K562 (cell line): ENCODE measurements around the gene CNTD1. TPM values are rescaled to one million over a fixed set of nuclear protein-coding genes. Genes with fewer than 3 reads are reported as not detected.

Experiments
- CBX3 ChIP-seq, 2 experiments: IDR thresholded peaks; 1 replicate in 1 of 2; 2 replicates in 1 of 2; pipeline ENCODE4 v1.6.1; 2012; ENCODE audit warnings: inconsistent platforms in 2 of 2, low read length in 2 of 2, borderline replicate concordance in 1 of 2, control low read depth in 1 of 2
- CHAMP1 ChIP-seq: fragments of 450-650 bp; IDR thresholded peaks from 2 replicates; pipeline ENCODE4 v1.6.1; 2016; ENCODE audit warnings: mild to moderate bottlenecking
- ELF2 ChIP-seq: fragments of 250-450 bp; sonication (Bioruptor Pico); IDR thresholded peaks from 2 replicates; pipeline ENCODE4 v1.5.0; 2021; ENCODE audit warnings: mild to moderate bottlenecking
- FOXK2 ChIP-seq, 2 experiments: fragments of 450-650 bp; IDR thresholded peaks in 1 of 2; conservative IDR thresholded peaks in 1 of 2; 2 replicates each; pipeline ENCODE4 v1.6.1; 2016; ENCODE audit warnings: low read depth in 2 of 2, mild to moderate bottlenecking in 1 of 2
- NBN ChIP-seq: fragments of 450-650 bp; IDR thresholded peaks from 2 replicates; pipeline ENCODE4 v1.6.1; 2016; ENCODE audit warnings: low read depth, mild to moderate bottlenecking
- PBX2 ChIP-seq, 2 experiments: IDR thresholded peaks in 1 of 2; conservative IDR thresholded peaks in 1 of 2; 2 replicates each; pipeline ENCODE4 v1.6.1; 2016; ENCODE audit warnings: low read depth in 2 of 2, mild to moderate bottlenecking in 1 of 2, missing compliant biosample characterization in 1 of 2, missing genetic modification characterization in 1 of 2, moderate library complexity in 1 of 2
- RB1 ChIP-seq: fragments of 450-650 bp; IDR thresholded peaks from 2 replicates; pipeline ENCODE4 v1.6.1; 2017; ENCODE audit warnings: low read depth, mild to moderate bottlenecking
- TEAD4 ChIP-seq, 2 experiments: sonication (generic) in 1 of 2; formaldehyde crosslinking in 1 of 2; IDR thresholded peaks; 2 replicates each; pipeline versions ENCODE4 v1.6.1 to v1.8.0; 2012 to 2022; ENCODE audit warnings: borderline replicate concordance in 1 of 2, inconsistent platforms in 1 of 2, low read length in 1 of 2, mild to moderate bottlenecking in 1 of 2, missing genetic modification reagents in 1 of 2
- ZFX ChIP-seq: sonication (generic); formaldehyde crosslinking; IDR thresholded peaks from 2 replicates; pipeline ENCODE4 v1.8.0; 2022; ENCODE audit warnings: mild to moderate bottlenecking, missing genetic modification reagents, moderate library complexity
- ZNF175 ChIP-seq: fragments of 200-800 bp; sonication (Bioruptor generic); IDR thresholded peaks from 2 replicates; pipeline ENCODE4 v1.6.1; 2016; ENCODE audit warnings: low read depth, mild to moderate bottlenecking, missing genetic modification characterization, missing compliant biosample characterization
- ZNF184 ChIP-seq: sonication (generic); formaldehyde crosslinking; IDR thresholded peaks from 2 replicates; pipeline ENCODE4 v1.5.0; 2020; ENCODE audit warnings: missing genetic modification reagents
- ZNF24 ChIP-seq: fragments of 450-650 bp; IDR thresholded peaks from 2 replicates; pipeline ENCODE4 v1.6.1; 2016
- polyA plus RNA-seq, 8 experiments: library from polyadenylated mRNA; depleted of rRNA in 4 of 8; stranded (reverse) in 5 of 8; unstranded in 3 of 8; fragments of >200 nt; fragmentation: Nextera tagmentation in 2 of 8; fragmentation: Illumina TruSeq in 1 of 8; extraction: Ambion mirVana in 2 of 8; extraction: Trizol in 1 of 8; gene quantifications; 2 replicates each; pipeline versions ENCODE4 v1.2.1 to v1.2.3, GENCODE V29; 2011 to 2014; ENCODE audit warnings: inconsistent platforms in 1 of 8, missing spikeins in 1 of 8
- total RNA-seq, 7 experiments: library from RNA; depleted of rRNA in 6 of 7; stranded (reverse); fragments of >200 nt in 6 of 7; fragmentation: Illumina TruSeq in 2 of 7; extraction: Trizol in 2 of 7; gene quantifications; 2 replicates each; pipeline versions ENCODE4 v1.2.1 to v1.2.3, GENCODE V29; 2011 to 2021; ENCODE audit warnings: low replicate concordance in 1 of 7
- TF ChIP-seq, protein P1 (sequence below): fragments of 250-450 bp; sonication (Bioruptor Pico); IDR thresholded peaks from 2 replicates; pipeline ENCODE4 v1.8.0; 2021; ENCODE audit warnings: borderline replicate concordance, mild to moderate bottlenecking, moderate library complexity; ENCODE audit not compliant: poor library complexity, severe bottlenecking
- TF ChIP-seq, protein P2 (sequence below): fragments of 250-450 bp; sonication (Bioruptor Pico); IDR thresholded peaks from 2 replicates; pipeline ENCODE4 v1.4.0; 2020; ENCODE audit warnings: mild to moderate bottlenecking, moderate library complexity

Gene CNTD1
- total and polyA plus RNA-seq, 9 of the 15 experiments (the other 6 are each of a cell fraction or from before 2014, with no cell fraction given) = 0.12 to 0.86 (median 0.41) TPM; not detected in 1

DNA sequence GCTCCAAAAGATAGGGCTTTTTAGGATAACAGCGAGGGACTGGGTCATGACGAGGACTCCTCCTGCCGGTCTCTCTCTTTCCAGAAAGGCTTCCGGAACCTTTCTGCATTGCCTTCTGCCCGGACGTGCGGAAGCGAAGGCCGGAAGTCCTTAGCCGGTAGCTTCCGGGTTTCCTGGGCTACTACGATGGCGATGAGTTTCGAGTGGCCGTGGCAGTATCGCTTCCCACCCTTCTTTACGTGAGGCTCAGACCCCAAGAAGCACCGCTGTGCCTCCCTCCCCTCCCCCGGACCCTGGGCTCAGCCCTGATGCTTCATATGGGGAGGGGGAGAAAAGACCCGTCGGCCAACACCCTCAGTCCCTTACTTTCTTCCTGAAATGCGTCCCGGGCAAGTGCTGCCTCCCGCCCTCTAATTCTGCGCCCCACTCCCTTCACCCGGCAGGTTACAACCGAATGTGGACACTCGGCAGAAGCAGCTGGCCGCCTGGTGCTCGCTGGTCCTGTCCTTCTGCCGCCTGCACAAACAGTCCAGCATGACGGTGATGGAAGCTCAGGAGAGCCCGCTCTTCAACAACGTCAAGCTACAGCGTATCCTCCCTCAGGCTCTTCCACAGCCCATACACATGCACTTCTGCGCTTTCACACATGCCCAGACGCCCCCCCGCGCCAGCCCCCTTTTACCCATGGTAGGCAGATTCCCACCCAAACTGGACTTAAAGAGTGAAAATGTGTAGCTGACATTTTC lies 25.2 kb upstream of the CNTD1 start, which contains the start of gene VPS25 (continued):
- TF ChIP-seq PBX2 (CRISPR knock-in tag; IDR thresholded peaks at IDR 0.05; ENCODE audit: low read depth) (no peak), PBX2 (tag; conservative IDR thresholded peaks at IDR 0.05; ENCODE audit: low read depth) (no peak), RB1 (peak; percentile 93), CHAMP1 (0 out of 2 replicates have a peak, but pooled peaks have one; percentile 19), ELF2 (peak; percentile 93), ZFX (CRISPR knock-in tag) (peak; percentile 21; the same call in 1 of the 2 replicates), FOXK2 (conservative IDR thresholded peaks at IDR 0.05 in 1 of 2, IDR thresholded peaks at IDR 0.05 in 1 of 2; ENCODE audit: low read depth in 2 of 2) (peak; percentile 46 to 66; a peak in 3 of 4 replicates), ZNF184 (CRISPR knock-in tag) (no peak), ZNF24 (peak; percentile 45; the same call in 1 of the 2 replicates), ZNF175 (peak; percentile 54; the same call in 1 of the 2 replicates), CBX3 (IDR thresholded peaks at IDR 0.05; ENCODE audit: borderline replicate concordance in 1 of 2, low read length in 2 of 2) (peak in 1 of 2 experiments; percentile 76; a peak in 1 of 3 replicates), TEAD4 (IDR thresholded peaks at IDR 0.05; ENCODE audit: low read length) (peak; percentile 43; the same call in 1 of the 2 replicates), TEAD4 (CRISPR knock-in tag; IDR thresholded peaks at IDR 0.05; ENCODE audit: borderline replicate concordance) (no peak), NBN (peak; percentile 80)
- TF ChIP-seq, protein P1, sequence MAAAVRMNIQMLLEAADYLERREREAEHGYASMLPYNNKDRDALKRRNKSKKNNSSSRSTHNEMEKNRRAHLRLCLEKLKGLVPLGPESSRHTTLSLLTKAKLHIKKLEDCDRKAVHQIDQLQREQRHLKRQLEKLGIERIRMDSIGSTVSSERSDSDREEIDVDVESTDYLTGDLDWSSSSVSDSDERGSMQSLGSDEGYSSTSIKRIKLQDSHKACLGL (CRISPR knock-in tag) = peak; percentile 32
- TF ChIP-seq, protein P2, sequence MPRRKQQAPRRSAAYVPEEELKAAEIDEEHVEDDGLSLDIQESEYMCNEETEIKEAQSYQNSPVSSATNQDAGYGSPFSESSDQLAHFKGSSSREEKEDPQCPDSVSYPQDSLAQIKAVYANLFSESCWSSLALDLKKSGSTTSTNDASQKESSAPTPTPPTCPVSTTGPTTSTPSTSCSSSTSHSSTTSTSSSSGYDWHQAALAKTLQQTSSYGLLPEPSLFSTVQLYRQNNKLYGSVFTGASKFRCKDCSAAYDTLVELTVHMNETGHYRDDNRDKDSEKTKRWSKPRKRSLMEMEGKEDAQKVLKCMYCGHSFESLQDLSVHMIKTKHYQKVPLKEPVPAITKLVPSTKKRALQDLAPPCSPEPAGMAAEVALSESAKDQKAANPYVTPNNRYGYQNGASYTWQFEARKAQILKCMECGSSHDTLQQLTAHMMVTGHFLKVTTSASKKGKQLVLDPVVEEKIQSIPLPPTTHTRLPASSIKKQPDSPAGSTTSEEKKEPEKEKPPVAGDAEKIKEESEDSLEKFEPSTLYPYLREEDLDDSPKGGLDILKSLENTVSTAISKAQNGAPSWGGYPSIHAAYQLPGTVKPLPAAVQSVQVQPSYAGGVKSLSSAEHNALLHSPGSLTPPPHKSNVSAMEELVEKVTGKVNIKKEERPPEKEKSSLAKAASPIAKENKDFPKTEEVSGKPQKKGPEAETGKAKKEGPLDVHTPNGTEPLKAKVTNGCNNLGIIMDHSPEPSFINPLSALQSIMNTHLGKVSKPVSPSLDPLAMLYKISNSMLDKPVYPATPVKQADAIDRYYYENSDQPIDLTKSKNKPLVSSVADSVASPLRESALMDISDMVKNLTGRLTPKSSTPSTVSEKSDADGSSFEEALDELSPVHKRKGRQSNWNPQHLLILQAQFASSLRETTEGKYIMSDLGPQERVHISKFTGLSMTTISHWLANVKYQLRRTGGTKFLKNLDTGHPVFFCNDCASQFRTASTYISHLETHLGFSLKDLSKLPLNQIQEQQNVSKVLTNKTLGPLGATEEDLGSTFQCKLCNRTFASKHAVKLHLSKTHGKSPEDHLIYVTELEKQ (CRISPR knock-in tag) = peak; percentile 10; the same call in 1 of the 2 replicates
